ENCODE data around the gene TBX2.

TBX2 gene

DNA sequence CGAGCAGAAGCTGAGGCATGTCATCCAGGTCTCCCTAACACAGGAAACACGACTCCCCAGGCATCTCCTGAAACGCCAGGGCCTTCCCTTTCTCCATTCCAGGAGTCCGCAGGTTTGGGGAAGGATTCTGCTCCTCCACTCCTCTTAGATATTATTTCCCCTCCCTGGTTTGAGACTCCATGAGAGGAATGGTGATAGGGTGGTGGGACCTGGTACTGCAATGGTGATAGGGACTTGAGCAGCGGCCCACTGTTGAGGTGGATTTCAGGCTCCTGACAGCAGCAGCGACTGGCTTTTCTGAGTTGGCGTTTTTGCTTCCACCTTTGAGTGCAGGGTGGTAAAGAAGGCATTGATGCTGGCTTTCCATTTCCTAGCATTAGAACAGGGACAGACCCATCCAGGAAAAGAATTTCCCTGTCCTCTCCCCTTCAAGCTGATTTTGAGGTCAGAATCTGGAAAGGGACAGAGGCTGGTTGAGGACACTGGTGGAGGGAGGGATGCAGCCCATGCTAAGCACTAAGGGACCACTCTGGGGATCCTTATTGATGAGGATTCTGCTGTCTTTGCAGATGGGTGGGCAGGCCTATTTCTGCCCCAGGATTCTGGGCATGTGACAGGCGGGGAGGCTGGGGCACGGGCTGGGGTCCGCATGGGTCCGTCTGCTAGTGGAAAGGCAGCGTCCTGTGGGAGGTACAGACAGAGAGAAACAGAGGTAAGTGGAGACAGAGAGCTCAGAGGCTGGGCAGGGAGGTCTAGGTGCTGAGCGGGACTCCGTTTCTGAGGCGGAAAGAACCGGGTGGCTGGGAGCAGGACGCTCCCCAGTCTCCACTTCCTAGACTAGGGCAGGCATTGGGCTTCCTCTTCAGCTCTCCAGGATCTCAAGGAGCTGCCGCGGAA lies 51.2 kb downstream of the TBX2 start:
- Histone ChIP-seq H3K9ac (no peak overlapping the region), H3K36me3 (no peaks in the 10 kb centered on the region), H4K20me1 (no peaks in the 10 kb centered on the region), H3K4me3 (no peak overlapping the region), H3K9me3 (peaks cover 40% of the 10 kb centered on the region), H3K4me1 (no peaks in the 10 kb centered on the region), H3K4me2 (no peak overlapping the region), H3K27ac (no peak overlapping the region), H3K27me3 (peaks cover 22% of the 10 kb centered on the region)
- TF ChIP-seq Cebpa-rat (IDR thresholded peaks at IDR 0.05) = no peak

DNA sequence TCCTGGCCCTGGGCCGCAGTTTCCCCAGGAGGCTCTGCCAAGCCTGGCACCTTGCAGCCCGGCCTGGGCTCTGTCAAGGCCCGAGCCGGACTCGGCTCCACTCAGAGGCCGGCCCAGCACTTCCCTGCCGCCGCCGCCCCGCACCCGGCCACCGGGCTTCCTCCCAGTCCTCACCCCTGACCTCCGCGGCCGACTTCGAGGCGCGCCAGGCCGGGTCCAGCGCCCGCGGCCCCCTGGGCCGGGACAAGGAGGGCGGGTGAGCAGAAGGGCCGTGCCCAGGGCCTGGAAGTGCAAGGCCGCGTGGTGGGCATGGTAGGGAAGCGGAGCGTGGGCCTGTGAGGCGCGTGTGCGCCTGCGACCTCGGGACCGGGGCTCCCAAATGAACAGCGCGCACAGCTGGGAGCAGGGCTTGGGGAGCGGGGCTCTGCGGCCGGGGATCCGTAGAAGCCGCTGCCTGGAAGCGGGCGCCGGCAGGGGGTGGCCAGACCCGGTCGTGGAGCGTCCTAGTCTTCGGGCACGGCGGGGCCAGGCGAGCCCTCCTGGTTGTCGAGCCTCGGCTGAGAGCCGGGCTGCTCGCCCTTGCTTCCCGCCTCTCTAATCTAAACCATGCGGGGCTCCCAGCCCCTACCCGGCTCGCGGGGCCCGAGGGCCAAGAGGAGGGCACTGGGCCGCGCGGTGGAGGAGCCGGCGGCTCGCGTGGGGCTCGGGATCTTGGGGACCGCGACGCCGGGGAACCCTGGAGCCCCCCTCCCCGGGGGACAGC lies 52.1 kb downstream of the TBX2 start:
- Histone ChIP-seq H3K4me2 (no peak overlapping the region), H3K27me3 (peaks cover 23% of the 10 kb centered on the region), H3K4me1 (no peaks in the 10 kb centered on the region), H3K9ac (no peak overlapping the region), H3K9me3 (peaks cover 48% of the 10 kb centered on the region), H3K27ac (no peak overlapping the region), H4K20me1 (no peaks in the 10 kb centered on the region), H3K4me3 (no peak overlapping the region), H3K36me3 (no peaks in the 10 kb centered on the region)
- TF ChIP-seq Cebpa-rat (IDR thresholded peaks at IDR 0.05) = no peak

DNA sequence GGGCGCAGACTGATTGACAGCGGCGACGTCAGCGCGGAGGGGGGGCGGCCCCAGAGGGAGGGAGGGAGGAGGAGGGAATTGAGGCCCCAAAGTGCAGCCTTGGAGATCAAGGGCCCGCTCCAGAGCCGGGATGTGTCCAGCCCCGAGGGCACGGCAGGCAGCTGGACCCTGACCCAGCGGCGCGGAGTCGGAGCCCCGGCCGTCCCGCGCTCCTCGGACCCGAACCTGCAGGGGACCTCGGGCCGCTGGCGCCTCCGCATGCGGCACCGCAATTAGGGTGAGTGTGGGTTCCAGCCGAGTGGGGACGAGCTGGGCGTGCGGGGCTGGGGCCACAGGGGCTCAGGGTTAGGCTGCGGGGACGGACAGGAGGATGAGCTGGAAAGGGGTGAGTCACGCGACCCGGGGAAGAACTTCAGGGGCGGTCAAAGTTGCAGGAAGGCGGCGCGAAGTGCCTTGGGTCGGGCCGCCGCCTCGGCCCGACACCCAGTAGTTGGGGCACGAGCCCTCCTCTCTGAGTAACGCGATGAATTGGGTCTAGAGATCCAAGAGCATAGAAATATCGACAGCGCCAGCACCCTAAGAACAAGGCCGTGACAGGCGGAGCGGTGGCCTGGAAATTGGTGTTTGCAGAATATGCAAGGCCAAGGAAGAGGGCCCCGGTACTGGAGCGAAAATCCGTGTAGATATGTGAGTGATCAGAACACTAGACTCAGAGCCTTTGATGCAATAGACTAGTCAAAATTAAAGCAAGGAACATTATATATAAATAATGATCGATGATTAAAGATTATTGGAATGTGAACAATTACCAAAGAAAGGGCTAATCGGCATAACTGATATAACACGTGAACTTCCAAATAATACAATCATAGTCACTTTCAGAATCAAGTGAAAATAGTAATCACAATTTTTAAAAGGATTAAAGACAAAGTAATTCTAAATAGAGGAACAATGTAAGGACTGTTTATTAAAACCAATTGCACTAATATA lies 53.0 kb downstream of the TBX2 start, which contains the start of gene TBX4:
TBX4 (plus strand) TSS at position 122 of the 990 bp plus-strand sequence. CDS start 4,069 bp downstream, outside the sequence.
- TF ChIP-seq Cebpa-rat (IDR thresholded peaks at IDR 0.05) = no peak
- Histone ChIP-seq H3K27me3 (peaks cover 30% of the 10 kb centered on the region), H3K4me3 (no peak within 1 kb of the TSS), H4K20me1 (no peaks in the 10 kb centered on the region), H3K36me3 (no peaks in the 10 kb centered on the region), H3K27ac (no peak within 1 kb of the TSS), H3K9ac (no peak within 1 kb of the TSS), H3K4me1 (no peaks in the 10 kb centered on the region), H3K9me3 (peaks cover 57% of the 10 kb centered on the region), H3K4me2 (no peak within 1 kb of the TSS)

DNA sequence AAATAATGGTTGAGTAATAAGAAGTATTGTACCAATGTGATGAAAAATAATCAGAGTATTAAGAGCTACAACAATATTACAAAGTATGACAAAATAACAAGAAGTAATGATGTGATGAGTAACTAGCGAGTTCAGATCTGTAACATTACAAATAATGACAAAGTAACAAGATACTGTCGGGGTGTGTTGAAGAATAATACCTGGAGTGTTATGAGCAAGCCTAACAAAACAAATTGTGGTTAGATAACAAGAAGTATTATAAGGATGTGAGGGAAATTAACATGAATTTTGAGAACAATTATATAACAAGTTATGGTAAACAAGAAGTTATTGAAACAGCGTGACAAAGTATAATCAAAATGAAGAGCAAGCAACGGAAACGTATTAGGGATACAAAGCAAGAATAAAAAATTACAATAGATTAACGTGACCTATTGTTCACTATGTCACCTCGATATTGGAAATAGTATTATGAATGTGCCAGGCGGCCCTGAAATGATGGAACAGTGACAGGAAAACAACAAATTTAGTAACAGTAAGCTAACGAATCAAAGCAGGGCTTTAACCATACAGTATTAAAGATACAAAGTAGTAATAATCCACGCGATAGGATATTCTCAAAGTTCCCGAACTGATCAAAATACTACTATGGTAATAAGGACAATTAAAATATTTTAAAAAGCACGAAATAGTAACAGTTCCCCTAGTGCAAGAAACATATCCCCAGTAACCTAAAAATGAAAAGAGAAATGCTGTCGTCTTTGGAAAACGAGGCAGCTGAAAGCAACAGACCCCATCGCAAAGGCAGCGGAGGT lies 54.1 kb downstream of the TBX2 start:
- peaks cover 42% of the 10 kb centered on the region for H3K27me3 ChIP-seq
- H3K4me2 ChIP-seq = no peak overlapping the region
- H3K9me3 ChIP-seq = peaks cover 60% of the 10 kb centered on the region
- H3K9ac ChIP-seq = no peak overlapping the region
- H3K4me1 ChIP-seq = no peaks in the 10 kb centered on the region
- H3K4me3 ChIP-seq = no peak overlapping the region
- no peak for TF ChIP-seq Cebpa-rat (IDR thresholded peaks at IDR 0.05)
- no peaks in the 10 kb centered on the region for H4K20me1 ChIP-seq
- H3K27ac ChIP-seq = no peak overlapping the region
- H3K36me3 ChIP-seq = no peaks in the 10 kb centered on the region

DNA sequence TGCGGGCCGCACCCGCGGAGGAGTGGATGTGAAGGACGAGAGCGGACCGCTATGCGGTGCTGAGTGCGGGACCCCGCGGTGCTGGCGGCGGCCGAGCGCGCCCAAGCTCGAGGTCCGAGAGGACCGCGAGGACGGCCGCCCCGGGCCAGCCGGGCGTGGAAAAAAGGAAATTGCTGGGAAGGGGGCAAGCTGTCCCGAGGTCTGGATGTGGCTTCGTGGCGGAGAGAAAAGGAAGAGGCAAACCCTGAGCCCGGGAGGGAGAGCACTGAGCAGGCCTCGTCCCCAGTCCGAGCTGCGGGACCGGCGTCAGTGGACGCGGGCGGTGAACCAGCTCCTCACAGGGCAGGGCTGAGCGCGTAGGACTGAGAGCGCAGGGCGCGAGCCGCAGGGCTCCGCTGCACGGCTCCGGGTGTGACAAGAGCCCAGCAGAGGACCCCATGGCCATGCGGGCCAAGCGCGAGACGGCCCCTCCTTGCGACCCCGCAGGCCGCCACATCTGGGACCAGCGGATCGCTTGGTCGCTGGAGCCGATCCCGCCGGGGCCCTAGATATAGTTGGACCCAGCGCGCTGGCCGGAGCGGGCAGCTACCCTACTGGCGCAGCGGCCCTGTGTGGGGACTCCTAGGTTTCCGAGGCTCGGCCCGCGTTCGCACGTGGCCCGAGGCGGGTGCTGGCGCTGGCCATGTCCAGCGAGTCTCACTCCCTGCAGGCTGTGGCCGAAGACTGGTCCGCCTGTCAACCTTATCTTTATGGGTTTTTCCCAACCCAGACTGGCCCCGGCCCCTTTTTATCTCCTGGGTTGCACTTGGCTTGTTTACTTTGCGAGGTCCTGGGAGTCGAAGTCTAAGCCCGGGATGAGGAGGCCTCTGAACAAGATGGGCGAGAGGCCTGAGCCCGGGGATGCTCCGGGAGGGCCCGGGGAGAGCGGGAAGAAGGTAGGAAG lies 55.0 kb downstream of the TBX2 start:
- no peak overlapping the region for H3K9ac ChIP-seq
- no peak for TF ChIP-seq Cebpa-rat (IDR thresholded peaks at IDR 0.05)
- no peak overlapping the region for H3K4me3 ChIP-seq

DNA sequence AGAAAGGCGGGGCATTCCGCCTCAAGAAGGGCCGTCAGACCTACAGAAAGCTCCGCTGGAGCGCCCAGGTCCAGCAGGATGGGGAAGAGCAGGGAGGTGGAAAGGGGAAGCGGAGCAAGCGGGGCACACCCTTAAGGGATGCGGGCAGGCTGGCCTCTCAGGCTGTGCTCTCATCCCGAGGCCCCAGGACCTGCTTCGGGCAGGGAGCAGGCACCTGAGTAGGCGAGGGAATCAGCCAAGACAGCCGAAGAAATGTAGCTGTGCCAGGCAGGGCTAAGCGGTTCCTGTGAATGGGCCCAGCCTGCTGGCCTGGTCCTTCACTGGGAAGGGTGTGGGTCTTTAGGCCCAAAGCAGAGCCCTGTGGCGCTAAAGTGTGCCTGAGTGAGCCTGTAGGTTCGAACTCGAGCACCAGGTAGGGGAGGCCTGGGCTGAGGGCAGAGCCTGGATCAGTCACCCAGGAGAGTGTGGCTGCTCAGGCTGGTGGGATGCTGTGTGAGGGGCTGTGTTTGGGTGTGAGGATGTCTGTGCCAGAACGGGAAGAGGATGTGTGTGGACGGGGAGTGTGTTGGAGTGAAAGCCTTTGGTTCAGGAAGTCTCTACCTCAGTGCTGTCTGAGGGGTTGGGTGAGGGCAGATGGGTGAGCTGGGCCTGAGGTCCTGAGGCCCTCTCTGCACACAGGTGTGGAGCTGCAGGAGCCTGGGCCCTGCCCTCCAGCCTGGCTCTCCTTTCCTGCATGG lies 55.8 kb downstream of the TBX2 start:
- Histone ChIP-seq H4K20me1 (no peaks in the 10 kb centered on the region), H3K9ac (no peak overlapping the region), H3K4me2 (no peak overlapping the region), H3K4me3 (no peak overlapping the region), H3K36me3 (no peaks in the 10 kb centered on the region), H3K27ac (no peak overlapping the region), H3K27me3 (peaks cover 59% of the 10 kb centered on the region), H3K9me3 (peaks cover 60% of the 10 kb centered on the region), H3K4me1 (0 out of 2 replicates have a peak, but pooled peaks cover 2% of the 10 kb centered on the region)
- no peak for TF ChIP-seq Cebpa-rat (IDR thresholded peaks at IDR 0.05)

More for the DNA sequence above, 55.0 kb downstream of the TBX2 start:
- H3K36me3 ChIP-seq = no peaks in the 10 kb centered on the region
- H3K27me3 ChIP-seq = peaks cover 50% of the 10 kb centered on the region
- H3K27ac ChIP-seq = no peak overlapping the region
- no peaks in the 10 kb centered on the region for H3K4me1 ChIP-seq
- no peaks in the 10 kb centered on the region for H4K20me1 ChIP-seq
- H3K4me2 ChIP-seq = no peak overlapping the region
- peaks cover 60% of the 10 kb centered on the region for H3K9me3 ChIP-seq

DNA sequence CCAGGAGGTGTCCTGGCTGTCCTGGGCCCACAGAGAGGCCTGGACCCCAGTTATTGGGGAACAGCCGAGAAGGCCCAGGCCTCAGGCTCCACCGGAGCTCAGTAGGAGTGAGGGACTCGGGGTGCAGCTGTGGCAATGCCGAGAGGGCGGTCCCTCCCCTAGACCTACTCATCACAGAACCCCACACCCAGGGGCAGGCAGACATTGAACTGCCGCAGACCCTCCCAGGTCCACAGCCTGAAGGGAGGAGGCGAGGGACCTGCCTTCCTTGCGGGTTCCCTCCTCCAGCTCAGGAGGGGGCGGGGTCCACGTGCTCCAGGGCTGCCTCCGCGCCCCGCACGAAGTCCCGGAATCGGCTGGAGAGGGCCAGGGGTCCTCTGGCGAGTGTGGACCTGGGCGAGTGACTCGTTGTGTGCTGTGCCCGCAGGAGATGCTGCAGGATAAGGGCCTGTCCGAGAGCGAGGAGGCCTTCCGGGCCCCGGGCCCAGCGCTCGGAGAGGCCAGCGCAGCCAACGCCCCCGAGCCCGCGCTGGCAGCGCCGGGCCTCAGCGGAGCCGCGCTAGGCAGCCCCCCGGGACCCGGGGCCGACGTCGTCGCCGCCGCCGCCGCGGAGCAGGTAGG lies 56.5 kb downstream of the TBX2 start:
- Histone ChIP-seq H3K4me1 (peaks cover 9% of the 10 kb centered on the region), H4K20me1 (no peaks in the 10 kb centered on the region), H3K9me3 (peaks cover 59% of the 10 kb centered on the region), H3K27ac (no peak overlapping the region), H3K9ac (no peak overlapping the region), H3K4me2 (no peak overlapping the region), H3K4me3 (no peak overlapping the region), H3K27me3 (peaks cover 64% of the 10 kb centered on the region), H3K36me3 (no peaks in the 10 kb centered on the region)
- TF ChIP-seq Cebpa-rat (IDR thresholded peaks at IDR 0.05) = no peak

Measured in BLaER1 (cell line).